Testis (tissue), 3 donors: ENCODE measurements around the gene FANCB. TPM values are rescaled to one million over a fixed set of nuclear protein-coding genes. Genes with fewer than 3 reads are reported as not detected.

Experiments
- DNase-seq: peaks from one replicate; pipeline ENCODE4 v3.0.0-alpha.2; 2019
- H3K27ac ChIP-seq, 2 donors: fragments of 200-600 bp; sonication (generic); one replicate each; pipeline ENCODE4 v1.5.1; 2019
- H3K27me3 ChIP-seq: fragments of 200-600 bp; sonication (generic); one replicate; pipeline ENCODE4 v1.5.1; 2019
- H3K36me3 ChIP-seq: fragments of 200-600 bp; sonication (generic); one replicate; pipeline ENCODE4 v1.5.1; 2017; ENCODE audit warnings: low read depth; ENCODE audit errors: missing control alignments
- H3K4me1 ChIP-seq: fragments of 200-600 bp; sonication (generic); one replicate; pipeline ENCODE4 v1.5.1; 2019
- H3K4me3 ChIP-seq, 2 donors: fragments of 200-600 bp; sonication (generic); one replicate each; pipeline ENCODE4 v1.5.1; 2017 to 2019
- H3K9me3 ChIP-seq: fragments of 200-600 bp; sonication (generic); one replicate; pipeline ENCODE4 v1.5.1; 2017
- POLR2A ChIP-seq: fragments of 450-650 bp; IDR thresholded peaks from one replicate; pipeline ENCODE4 v1.6.1; 2017; ENCODE audit warnings: antibody characterized with exemption, mild to moderate bottlenecking, moderate library complexity
- WGBS, 2 donors: methylation state at CpG; one replicate each; pipeline ENCODE4 v1.1.5; 2018; 5-methylcytosine and 5-hydroxymethylcytosine counted together
- intact Hi-C: fragments of 100-400 bp; cut with DNase I; formaldehyde crosslinking; loops from one replicate; pipeline ENCODE4 v1.15.1; 2023; ENCODE audit warnings: low total_unique reads
- polyA plus RNA-seq: library from polyadenylated mRNA; stranded (reverse); fragments of 350-450 nt; fragmentation: Illumina TruSeq; extraction: RNeasy Lipid Tissue Mini Kit (QIAGEN cat#74804); gene quantifications from one replicate; pipeline ENCODE4 v1.2.3, GENCODE V29; 2014; ENCODE audit warnings: low read depth, low replicate concordance; ENCODE audit not compliant: insufficient read depth
- total RNA-seq, 2 donors: library from RNA; depleted of rRNA; stranded (reverse); fragments of >200 nt; gene quantifications; one replicate each; pipeline ENCODE4 v1.2.3, GENCODE V29; 2016
- TF ChIP-seq, protein P1 (sequence below), 3 experiments: fragments of 450-650 bp in 2 of 3; fragments of 200-600 bp in 1 of 3; sonication (generic) in 1 of 3; IDR thresholded peaks; one replicate each; pipeline ENCODE4 v1.5.1; 2016 to 2019; ENCODE audit warnings: antibody characterized with exemption in 3 of 3, mild to moderate bottlenecking in 2 of 3, moderate library complexity in 1 of 3

FANCB gene
- total and polyA plus RNA-seq, 3 donors from 2014 or later = 0.66 to 5.4 (median 2.0) TPM

DNA sequence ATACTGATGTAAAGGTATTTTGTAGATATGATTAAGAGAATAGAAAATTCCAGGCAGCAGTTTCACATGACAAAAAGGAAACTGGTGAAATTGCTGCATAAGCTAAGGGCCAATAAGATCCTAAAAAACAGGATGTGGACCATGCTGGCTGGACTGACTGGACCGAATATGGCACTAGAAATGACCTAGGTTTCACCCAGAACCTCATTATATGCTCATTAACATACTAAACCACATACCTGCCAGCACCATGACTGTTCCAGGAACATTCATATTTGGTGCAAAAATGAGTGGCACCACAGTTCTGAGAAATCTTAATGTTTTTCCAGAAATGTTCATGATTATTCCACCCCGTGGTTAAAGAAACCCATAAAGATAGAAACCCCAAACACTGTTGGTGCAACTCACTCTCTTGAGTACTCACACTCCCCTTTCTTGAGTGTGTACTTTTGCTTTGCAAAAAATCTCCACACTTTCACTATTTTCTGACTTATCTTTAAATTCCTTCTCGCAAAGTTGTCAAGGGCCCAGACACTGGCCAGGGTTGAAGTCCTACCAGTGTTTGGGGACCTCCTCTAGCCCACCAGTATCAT is 74.0 kb downstream of the FANCB start:
- Histone ChIP-seq H3K27me3 (no peaks in the 10 kb centered on the region), H3K9me3 (no peaks in the 10 kb centered on the region), H3K27ac (no peak overlapping the region), H3K4me1 (no peaks in the 10 kb centered on the region), H3K36me3 (no peaks in the 10 kb centered on the region), H3K4me3 (no peak overlapping the region)
- intact Hi-C loops = no loop called here
- no peak for TF ChIP-seq POLR2A
- TF ChIP-seq, protein P1, sequence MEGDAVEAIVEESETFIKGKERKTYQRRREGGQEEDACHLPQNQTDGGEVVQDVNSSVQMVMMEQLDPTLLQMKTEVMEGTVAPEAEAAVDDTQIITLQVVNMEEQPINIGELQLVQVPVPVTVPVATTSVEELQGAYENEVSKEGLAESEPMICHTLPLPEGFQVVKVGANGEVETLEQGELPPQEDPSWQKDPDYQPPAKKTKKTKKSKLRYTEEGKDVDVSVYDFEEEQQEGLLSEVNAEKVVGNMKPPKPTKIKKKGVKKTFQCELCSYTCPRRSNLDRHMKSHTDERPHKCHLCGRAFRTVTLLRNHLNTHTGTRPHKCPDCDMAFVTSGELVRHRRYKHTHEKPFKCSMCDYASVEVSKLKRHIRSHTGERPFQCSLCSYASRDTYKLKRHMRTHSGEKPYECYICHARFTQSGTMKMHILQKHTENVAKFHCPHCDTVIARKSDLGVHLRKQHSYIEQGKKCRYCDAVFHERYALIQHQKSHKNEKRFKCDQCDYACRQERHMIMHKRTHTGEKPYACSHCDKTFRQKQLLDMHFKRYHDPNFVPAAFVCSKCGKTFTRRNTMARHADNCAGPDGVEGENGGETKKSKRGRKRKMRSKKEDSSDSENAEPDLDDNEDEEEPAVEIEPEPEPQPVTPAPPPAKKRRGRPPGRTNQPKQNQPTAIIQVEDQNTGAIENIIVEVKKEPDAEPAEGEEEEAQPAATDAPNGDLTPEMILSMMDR (IDR thresholded peaks at IDR 0.05) = no peak
- DNase-seq = no peak
- WGBS, 2 donors = 91 to 96% methylated on average over 3 of the region's 3 CpGs

Other genes starting within 250 kb of the FANCB start
- gene MOSPD2, start 352 bp upstream of the FANCB start, total RNA-seq = 10 to 100 TPM; 13.1 to 14.9 TPM
- gene MOSPD2, start 352 bp upstream of the FANCB start, polyA plus RNA-seq = 6.0 TPM